ENCODE results near the gene ESYT2.

DNA sequence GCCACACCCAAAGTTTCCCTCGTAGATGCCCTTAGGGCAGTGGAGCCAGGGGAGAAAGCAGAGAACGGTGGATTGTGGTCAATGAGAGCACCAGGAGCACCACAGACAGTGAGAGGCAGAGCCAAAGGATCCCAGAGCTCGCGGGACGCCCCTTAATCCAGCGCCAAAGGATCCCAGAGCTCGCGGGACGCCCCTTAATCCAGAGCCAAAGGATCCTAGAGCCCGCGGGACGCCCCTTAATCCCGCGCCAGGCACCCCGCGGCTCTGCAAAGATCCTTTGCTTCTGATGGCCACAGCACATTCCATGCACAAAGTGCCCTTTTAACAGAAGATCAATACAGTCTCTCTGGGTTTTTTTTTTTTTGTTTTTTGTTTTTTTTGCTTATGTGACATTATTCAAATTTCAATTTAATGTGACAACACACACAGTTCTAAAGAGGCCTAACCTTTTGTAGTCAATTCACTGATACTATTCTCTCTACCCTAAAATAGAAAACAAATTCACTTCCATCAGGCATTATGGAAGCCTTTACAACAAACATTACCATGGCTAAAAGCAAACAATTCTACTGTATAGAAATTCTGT is 71.8 kb downstream of the ESYT2 start:
- no peak for TF ChIP-seq EZH2 (IDR thresholded peaks at IDR 0.05)
- no peak for TF ChIP-seq RAD21 (IDR thresholded peaks at IDR 0.05; ENCODE audit: low read depth)
- no peak for TF ChIP-seq ATF3 (IDR thresholded peaks at IDR 0.05)
- no peak for TF ChIP-seq CEBPB (IDR thresholded peaks at IDR 0.05; ENCODE audit: low read depth)
- TF ChIP-seq, protein P1, sequence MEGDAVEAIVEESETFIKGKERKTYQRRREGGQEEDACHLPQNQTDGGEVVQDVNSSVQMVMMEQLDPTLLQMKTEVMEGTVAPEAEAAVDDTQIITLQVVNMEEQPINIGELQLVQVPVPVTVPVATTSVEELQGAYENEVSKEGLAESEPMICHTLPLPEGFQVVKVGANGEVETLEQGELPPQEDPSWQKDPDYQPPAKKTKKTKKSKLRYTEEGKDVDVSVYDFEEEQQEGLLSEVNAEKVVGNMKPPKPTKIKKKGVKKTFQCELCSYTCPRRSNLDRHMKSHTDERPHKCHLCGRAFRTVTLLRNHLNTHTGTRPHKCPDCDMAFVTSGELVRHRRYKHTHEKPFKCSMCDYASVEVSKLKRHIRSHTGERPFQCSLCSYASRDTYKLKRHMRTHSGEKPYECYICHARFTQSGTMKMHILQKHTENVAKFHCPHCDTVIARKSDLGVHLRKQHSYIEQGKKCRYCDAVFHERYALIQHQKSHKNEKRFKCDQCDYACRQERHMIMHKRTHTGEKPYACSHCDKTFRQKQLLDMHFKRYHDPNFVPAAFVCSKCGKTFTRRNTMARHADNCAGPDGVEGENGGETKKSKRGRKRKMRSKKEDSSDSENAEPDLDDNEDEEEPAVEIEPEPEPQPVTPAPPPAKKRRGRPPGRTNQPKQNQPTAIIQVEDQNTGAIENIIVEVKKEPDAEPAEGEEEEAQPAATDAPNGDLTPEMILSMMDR (IDR thresholded peaks at IDR 0.05 in 2 of 3, conservative IDR thresholded peaks at IDR 0.05 in 1 of 3; ENCODE audit: borderline replicate concordance in 1 of 3, insufficient read depth in 1 of 3, low read depth in 2 of 3, low read length in 2 of 3) = no peak

All from HCT116 (cell line).